Measurements from ENCODE around the gene ORC1. TPM values are rescaled to one million over a fixed set of nuclear protein-coding genes. Genes with fewer than 3 reads are reported as not detected.

Gene ORC1
- total RNA-seq, 2 experiments from 2014 or later: 1.1 to 1.3 TPM

- Mint-ChIP-seq H3K9me3 (no peaks in the 10 kb centered on the region), H3K4me3 (no peak overlapping the region), H3K4me1 (ENCODE audit: low read depth) (peaks cover 13% of the 10 kb centered on the region), H3K27me3 (no peaks in the 10 kb centered on the region), H3K27ac (no peak overlapping the region), H3K36me3 (ENCODE audit: low read depth) (peaks cover 7% of the 10 kb centered on the region)
- no peak for ATAC-seq (ENCODE audit: poor library complexity)
- TF ChIP-seq, protein P1, sequence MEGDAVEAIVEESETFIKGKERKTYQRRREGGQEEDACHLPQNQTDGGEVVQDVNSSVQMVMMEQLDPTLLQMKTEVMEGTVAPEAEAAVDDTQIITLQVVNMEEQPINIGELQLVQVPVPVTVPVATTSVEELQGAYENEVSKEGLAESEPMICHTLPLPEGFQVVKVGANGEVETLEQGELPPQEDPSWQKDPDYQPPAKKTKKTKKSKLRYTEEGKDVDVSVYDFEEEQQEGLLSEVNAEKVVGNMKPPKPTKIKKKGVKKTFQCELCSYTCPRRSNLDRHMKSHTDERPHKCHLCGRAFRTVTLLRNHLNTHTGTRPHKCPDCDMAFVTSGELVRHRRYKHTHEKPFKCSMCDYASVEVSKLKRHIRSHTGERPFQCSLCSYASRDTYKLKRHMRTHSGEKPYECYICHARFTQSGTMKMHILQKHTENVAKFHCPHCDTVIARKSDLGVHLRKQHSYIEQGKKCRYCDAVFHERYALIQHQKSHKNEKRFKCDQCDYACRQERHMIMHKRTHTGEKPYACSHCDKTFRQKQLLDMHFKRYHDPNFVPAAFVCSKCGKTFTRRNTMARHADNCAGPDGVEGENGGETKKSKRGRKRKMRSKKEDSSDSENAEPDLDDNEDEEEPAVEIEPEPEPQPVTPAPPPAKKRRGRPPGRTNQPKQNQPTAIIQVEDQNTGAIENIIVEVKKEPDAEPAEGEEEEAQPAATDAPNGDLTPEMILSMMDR (IDR thresholded peaks at IDR 0.05): no peak
- no peak for DNase-seq
- no peaks in the 10 kb centered on the region for H3K27me3 ChIP-seq (ENCODE audit: control insufficient read depth in 1 of 2, insufficient read depth in 2 of 2, low read length in 2 of 2)
- H3K9me3 ChIP-seq (ENCODE audit: control insufficient read depth in 1 of 2, insufficient read depth in 1 of 2, low read length in 2 of 2): no peaks in the 10 kb centered on the region
- no peaks in the 10 kb centered on the region for H3K36me3 ChIP-seq (ENCODE audit: insufficient read depth, low read length)
- POLR2A ChIA-PET: no interaction called here
- CTCF ChIA-PET: interaction anchor here (0.6 kb wide), 1 partner anchor 157 kb away, joined by 3 read pairs; no protein-coding TSS in a partner anchor
- no peak overlapping the region for H3K4me3 ChIP-seq (ENCODE audit: low read length)
- no peak overlapping the region for H3K27ac ChIP-seq (ENCODE audit: low read depth in 1 of 2, low read length in 2 of 2)
- intact Hi-C loops (cut with DNase I, micrococcal nuclease): loop anchor here in 1 of 2 experiments (5.0 to 10.0 kb wide), 4 partner anchors 255 to 525 kb away; partner anchors contain the start of genes BTF3L4, ECHDC2, SCP2 and TXNDC12
- peaks cover 5% of the 10 kb centered on the region for H3K4me1 ChIP-seq (ENCODE audit: insufficient read depth, low read length)
Measured at GRCh38 chr1:52399629-52400028, 4.6 kb downstream of the ORC1 start.

DNA sequence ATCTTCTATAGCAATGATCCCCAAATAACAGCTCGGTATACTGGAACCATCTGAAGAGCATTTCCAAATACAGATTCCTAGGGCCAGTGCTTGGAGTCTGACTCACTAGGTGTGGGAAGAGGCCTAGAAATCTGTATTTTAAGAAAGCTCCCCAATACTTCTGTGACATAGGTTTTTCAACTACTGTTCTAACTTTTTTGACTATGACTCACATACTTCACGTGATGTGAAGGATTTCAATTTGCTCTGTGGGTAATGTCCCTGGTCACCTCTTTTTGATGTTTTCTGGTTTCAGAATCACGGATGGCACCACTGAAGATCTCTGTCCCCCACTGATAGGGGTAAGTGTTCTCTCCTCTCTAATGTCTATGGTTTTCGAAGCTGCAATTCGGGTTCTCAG, 11.0 kb downstream of the ORC1 start:
- ChIA-PET POLR2A (no interaction called here), CTCF (no interaction called here)
- H3K36me3 ChIP-seq (ENCODE audit: insufficient read depth, low read length): no peaks in the 10 kb centered on the region
- DNase-seq (no peak), ATAC-seq (ENCODE audit: poor library complexity) (no peak)
- no peak overlapping the region for H3K4me3 ChIP-seq (ENCODE audit: low read length)
- H3K9me3 ChIP-seq (ENCODE audit: control insufficient read depth in 1 of 2, insufficient read depth in 1 of 2, low read length in 2 of 2): no peaks in the 10 kb centered on the region
- H3K27ac Mint-ChIP-seq: no peak overlapping the region
- H3K9me3 Mint-ChIP-seq: no peaks in the 10 kb centered on the region
- no peaks in the 10 kb centered on the region for H3K36me3 Mint-ChIP-seq (ENCODE audit: low read depth)
- no peaks in the 10 kb centered on the region for H3K27me3 ChIP-seq (ENCODE audit: control insufficient read depth in 1 of 2, insufficient read depth in 2 of 2, low read length in 2 of 2)
- TF ChIP-seq, protein P1 (IDR thresholded peaks at IDR 0.05): no peak
- H3K4me3 Mint-ChIP-seq: no peak overlapping the region
- H3K27me3 Mint-ChIP-seq: no peaks in the 10 kb centered on the region
- H3K4me1 Mint-ChIP-seq (ENCODE audit: low read depth): no peaks in the 10 kb centered on the region
- H3K27ac ChIP-seq (ENCODE audit: low read depth in 1 of 2, low read length in 2 of 2): no peak overlapping the region
- intact Hi-C loops (cut with DNase I, micrococcal nuclease): no loop called here
- no peaks in the 10 kb centered on the region for H3K4me1 ChIP-seq (ENCODE audit: insufficient read depth, low read length)

- POLR2A ChIA-PET: no interaction called here
- Histone ChIP-seq H3K27ac (ENCODE audit: low read depth in 1 of 2, low read length in 2 of 2) (no peak overlapping the region), H3K27me3 (ENCODE audit: control insufficient read depth in 1 of 2, insufficient read depth in 2 of 2, low read length in 2 of 2) (no peaks in the 10 kb centered on the region), H3K4me1 (ENCODE audit: insufficient read depth, low read length) (no peaks in the 10 kb centered on the region), H3K4me3 (ENCODE audit: low read length) (no peak overlapping the region), H3K9me3 (ENCODE audit: control insufficient read depth in 1 of 2, insufficient read depth in 1 of 2, low read length in 2 of 2) (no peaks in the 10 kb centered on the region), H3K36me3 (ENCODE audit: insufficient read depth, low read length) (peaks cover 3% of the 10 kb centered on the region)
- no peak overlapping the region for H3K4me3 Mint-ChIP-seq
- DNase-seq: no peak
- no peaks in the 10 kb centered on the region for H3K36me3 Mint-ChIP-seq (ENCODE audit: low read depth)
- no peaks in the 10 kb centered on the region for H3K9me3 Mint-ChIP-seq
- no peaks in the 10 kb centered on the region for H3K27me3 Mint-ChIP-seq
- intact Hi-C loops (cut with DNase I, micrococcal nuclease): no loop called here
- TF ChIP-seq, protein P1 (IDR thresholded peaks at IDR 0.05): no peak
- no peaks in the 10 kb centered on the region for H3K4me1 Mint-ChIP-seq (ENCODE audit: low read depth)
- no peak for ATAC-seq (ENCODE audit: poor library complexity)
- CTCF ChIA-PET: no interaction called here
- no peak overlapping the region for H3K27ac Mint-ChIP-seq
Measured at GRCh38 chr1:52386458-52386857, 17.8 kb downstream of the ORC1 start.

Data from CD4-positive, alpha-beta T cell (primary cell).